HG02571 (cell line): ENCODE data around the gene SNAP25.

ENCODE experiments used
- ATAC-seq: cut with Tn5 transposase; IDR thresholded peaks from one replicate; pipeline ENCODE4 v1.9.1; 2021; ENCODE audit warnings: mild to moderate bottlenecking, moderate library complexity; ENCODE audit not compliant: unreplicated experiment

Gene SNAP25

GRCh38 chr20:10300582-10301446 is 82.2 kb downstream of the SNAP25 start:
- no peak for ATAC-seq

- ATAC-seq = no peak
These were observed 85.2 kb downstream of the SNAP25 start for GRCh38 chr20:10303852-10304251.

- no peak for ATAC-seq
These were observed 85.9 kb downstream of the SNAP25 start for GRCh38 chr20:10304471-10305046.

GRCh38 chr20:10306440-10307358 is 88.1 kb downstream of the SNAP25 start:
- ATAC-seq = no peak

- no peak for ATAC-seq
These were observed 88.7 kb downstream of the SNAP25 start for GRCh38 chr20:10307359-10307735.

GRCh38 chr20:10308652-10309051 is 90.0 kb downstream of the SNAP25 start:
- ATAC-seq = no peak

GRCh38 chr20:10309326-10309725 is 90.7 kb downstream of the SNAP25 start:
- ATAC-seq = no peak

- ATAC-seq = no peak
These were observed 93.5 kb downstream of the SNAP25 start for GRCh38 chr20:10312111-10312510.

- ATAC-seq = no peak
These were observed 94.6 kb downstream of the SNAP25 start for GRCh38 chr20:10313215-10313614.

GRCh38 chr20:10313701-10314100 is 95.1 kb downstream of the SNAP25 start:
- no peak for ATAC-seq

- ATAC-seq = no peak
These were observed 95.6 kb downstream of the SNAP25 start for GRCh38 chr20:10314198-10314597.

GRCh38 chr20:10315138-10315537 is 96.5 kb downstream of the SNAP25 start:
- ATAC-seq = no peak

GRCh38 chr20:10316582-10316981 is 98.0 kb downstream of the SNAP25 start:
- no peak for ATAC-seq

GRCh38 chr20:10318291-10319024 is 99.8 kb downstream of the SNAP25 start:
- no peak for ATAC-seq

GRCh38 chr20:10319855-10320254 is 101.2 kb downstream of the SNAP25 start:
- no peak for ATAC-seq

GRCh38 chr20:10321138-10321717 is 102.6 kb downstream of the SNAP25 start:
- no peak for ATAC-seq

- no peak for ATAC-seq
These were observed 103.7 kb downstream of the SNAP25 start for GRCh38 chr20:10322073-10323012.

GRCh38 chr20:10323729-10324128 is 105.1 kb downstream of the SNAP25 start:
- ATAC-seq = no peak

- ATAC-seq = no peak
These were observed 105.7 kb downstream of the SNAP25 start for GRCh38 chr20:10324198-10324847.
